HFF-Myc (cell line): ENCODE data around the gene PRICKLE1.

ENCODE experiments used
- DNase-seq: peaks from one replicate; pipeline ENCODE4 v3.0.0-alpha.2; 2011; ENCODE audit warnings: low read depth; ENCODE audit errors: extremely low read depth
- H3K4me3 ChIP-seq: replicated peaks from 2 replicates; pipeline ENCODE4 v1.5.1; 2011; ENCODE audit warnings: low read depth, mild to moderate bottlenecking, control low read depth, low read length
- TF ChIP-seq, protein P1 (sequence below): IDR thresholded peaks from 2 replicates; pipeline ENCODE4 v1.5.1; 2012; ENCODE audit warnings: mild to moderate bottlenecking, low read depth, low read length, control low read depth; ENCODE audit errors: missing control alignments

PRICKLE1 gene

DNA sequence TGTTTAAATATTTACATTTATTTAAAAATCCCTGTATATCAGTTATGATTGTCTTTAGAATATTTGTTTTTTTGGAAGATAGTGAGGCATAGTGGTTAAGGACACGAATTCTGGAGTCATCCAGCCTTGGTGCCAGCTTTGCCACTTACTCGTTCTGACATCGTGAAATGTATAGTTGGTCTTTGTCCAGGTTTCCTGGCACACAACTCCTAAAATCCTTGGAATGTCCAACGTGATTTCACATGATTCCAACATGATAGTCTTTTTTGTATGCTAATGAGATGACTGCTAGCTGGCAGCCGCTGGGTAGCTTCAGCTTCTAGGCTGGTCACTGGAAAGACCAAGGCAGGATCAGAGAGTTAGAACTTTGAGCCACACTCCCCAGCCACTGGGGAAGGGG, 64.8 kb downstream of the PRICKLE1 start:
- no peak for DNase-seq
- TF ChIP-seq, protein P1, sequence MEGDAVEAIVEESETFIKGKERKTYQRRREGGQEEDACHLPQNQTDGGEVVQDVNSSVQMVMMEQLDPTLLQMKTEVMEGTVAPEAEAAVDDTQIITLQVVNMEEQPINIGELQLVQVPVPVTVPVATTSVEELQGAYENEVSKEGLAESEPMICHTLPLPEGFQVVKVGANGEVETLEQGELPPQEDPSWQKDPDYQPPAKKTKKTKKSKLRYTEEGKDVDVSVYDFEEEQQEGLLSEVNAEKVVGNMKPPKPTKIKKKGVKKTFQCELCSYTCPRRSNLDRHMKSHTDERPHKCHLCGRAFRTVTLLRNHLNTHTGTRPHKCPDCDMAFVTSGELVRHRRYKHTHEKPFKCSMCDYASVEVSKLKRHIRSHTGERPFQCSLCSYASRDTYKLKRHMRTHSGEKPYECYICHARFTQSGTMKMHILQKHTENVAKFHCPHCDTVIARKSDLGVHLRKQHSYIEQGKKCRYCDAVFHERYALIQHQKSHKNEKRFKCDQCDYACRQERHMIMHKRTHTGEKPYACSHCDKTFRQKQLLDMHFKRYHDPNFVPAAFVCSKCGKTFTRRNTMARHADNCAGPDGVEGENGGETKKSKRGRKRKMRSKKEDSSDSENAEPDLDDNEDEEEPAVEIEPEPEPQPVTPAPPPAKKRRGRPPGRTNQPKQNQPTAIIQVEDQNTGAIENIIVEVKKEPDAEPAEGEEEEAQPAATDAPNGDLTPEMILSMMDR: no peak
- H3K4me3 ChIP-seq: no peak overlapping the region

DNA sequence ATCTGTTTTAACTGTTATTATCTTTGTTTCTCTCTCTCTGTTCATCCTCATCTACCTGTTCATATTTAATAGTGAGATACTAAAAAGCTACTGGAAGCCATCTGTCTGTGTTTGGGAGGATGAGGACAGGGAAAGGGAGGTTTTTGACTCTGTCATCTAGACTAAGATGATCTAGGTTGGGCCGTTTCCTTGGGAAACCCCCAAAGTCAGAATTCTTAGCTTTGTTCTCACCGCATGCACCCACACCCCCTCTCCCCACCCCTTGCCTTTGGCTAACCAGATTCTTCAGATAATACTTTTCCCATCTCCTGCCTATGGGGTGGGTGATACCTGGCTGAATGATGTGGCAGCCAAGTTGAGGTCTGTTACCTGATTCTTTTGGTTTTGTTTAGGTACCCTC, 73.0 kb downstream of the PRICKLE1 start:
- DNase-seq: no peak
- TF ChIP-seq, protein P1: no peak
- no peak overlapping the region for H3K4me3 ChIP-seq

DNA sequence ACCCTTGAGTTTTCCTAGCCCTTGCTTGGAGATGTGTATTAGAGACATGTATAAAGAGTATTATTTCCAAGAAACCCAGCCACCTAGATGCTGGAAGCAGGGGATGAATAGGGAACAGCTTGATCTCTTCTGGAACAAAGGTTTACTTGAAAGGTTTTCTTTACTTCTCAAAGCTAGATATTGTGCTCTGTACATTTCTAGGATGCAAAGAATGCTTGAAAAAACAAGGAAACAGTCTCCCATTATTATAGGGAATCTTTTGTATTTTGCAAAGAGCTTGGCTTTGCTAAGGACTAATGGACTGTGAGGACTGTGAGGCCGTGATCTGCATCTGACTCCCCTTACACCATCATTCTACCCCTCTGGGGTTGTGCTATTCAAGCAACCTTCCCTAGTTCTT, 77.9 kb downstream of the PRICKLE1 start:
- TF ChIP-seq, protein P1: no peak
- no peak for DNase-seq
- H3K4me3 ChIP-seq: no peak overlapping the region

DNA sequence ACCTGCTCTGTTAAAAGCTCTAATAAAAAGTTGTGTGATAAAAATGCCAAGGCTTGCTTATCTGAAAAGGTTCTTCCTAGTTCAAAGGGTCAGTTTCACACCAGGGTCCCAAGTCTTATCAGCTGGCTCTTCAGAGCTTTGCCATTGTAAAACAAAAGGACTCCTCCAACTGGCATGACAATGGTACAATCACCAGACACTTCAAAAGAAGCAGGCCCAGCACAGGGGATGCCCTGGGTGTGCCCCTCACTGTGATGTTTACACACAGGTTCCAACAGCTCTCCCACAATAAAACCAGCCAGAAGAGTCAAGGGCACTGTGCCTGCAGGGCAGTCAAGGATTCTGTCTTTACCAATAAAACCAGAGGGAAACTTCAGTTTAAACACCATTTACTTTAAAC, 78.7 kb downstream of the PRICKLE1 start:
- TF ChIP-seq, protein P1: no peak
- no peak for DNase-seq
- H3K4me3 ChIP-seq: no peak overlapping the region

DNA sequence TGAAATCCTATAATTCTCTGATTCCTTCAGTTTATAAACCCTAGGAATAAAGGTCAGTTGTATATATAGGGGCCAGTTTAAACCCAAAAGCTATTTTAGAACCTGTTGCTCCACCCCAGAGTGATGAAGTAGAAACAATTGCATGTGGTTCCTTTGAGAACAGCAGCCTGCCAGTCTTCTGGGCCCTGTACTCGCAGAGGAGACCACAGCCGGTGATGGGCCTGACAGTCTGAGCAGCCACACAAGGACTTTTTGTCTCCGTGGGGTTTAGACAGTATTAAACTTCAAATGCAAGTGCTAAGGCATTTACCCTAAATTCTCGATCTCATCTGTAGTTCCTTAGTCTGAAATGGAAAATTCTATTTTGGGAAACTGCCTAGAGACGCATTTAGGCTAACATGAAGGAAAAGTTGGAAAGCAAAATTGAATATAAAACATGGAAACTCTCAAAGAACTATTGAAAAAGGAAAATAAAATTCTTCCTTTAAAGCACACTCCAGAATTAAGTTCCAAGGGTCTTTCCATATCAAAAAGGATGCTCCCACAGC, 80.6 kb downstream of the PRICKLE1 start:
- TF ChIP-seq, protein P1: no peak
- no peak for DNase-seq
- no peak overlapping the region for H3K4me3 ChIP-seq

DNA sequence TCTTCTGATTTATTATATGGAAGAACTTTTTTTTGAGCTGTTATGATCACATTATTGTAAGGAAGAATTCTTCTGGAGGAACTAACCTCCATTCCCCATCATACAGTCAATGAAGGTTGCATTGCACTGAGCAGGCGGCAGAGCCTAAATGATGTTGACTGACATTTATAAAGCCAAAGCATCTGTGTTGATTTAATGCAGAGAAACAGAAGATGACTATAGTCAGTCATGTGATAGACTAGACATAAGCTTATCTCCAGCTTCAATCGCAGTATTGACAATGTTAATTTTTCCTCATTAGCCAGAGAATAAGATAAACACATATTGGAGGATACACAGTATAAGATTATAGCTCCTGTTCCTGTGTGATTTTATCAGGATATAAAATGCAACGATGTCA, 82.0 kb downstream of the PRICKLE1 start:
- TF ChIP-seq, protein P1: no peak
- DNase-seq: no peak
- H3K4me3 ChIP-seq: no peak overlapping the region

DNA sequence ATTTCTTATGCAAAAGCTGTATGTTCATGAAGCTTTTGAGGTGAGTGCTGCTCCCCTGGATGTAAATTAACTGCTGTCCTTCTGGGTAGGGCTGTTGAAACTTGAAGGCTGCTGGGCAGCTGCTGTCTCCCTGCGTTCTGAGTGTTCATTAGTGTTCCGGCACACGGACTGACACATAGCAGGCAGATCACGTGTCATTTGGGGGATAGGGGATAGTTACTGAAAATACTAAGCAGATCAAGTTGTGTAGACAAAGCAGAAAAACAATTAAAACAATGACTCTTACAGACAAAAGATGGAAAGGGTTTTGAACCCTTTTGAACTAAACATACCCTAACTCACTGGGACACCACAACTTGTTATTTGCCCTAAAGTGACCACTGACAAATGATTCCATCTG, 82.5 kb downstream of the PRICKLE1 start:
- TF ChIP-seq, protein P1: no peak
- no peak overlapping the region for H3K4me3 ChIP-seq
- no peak for DNase-seq
